ENCODE results near the gene NETO2.

Gene NETO2

DNA sequence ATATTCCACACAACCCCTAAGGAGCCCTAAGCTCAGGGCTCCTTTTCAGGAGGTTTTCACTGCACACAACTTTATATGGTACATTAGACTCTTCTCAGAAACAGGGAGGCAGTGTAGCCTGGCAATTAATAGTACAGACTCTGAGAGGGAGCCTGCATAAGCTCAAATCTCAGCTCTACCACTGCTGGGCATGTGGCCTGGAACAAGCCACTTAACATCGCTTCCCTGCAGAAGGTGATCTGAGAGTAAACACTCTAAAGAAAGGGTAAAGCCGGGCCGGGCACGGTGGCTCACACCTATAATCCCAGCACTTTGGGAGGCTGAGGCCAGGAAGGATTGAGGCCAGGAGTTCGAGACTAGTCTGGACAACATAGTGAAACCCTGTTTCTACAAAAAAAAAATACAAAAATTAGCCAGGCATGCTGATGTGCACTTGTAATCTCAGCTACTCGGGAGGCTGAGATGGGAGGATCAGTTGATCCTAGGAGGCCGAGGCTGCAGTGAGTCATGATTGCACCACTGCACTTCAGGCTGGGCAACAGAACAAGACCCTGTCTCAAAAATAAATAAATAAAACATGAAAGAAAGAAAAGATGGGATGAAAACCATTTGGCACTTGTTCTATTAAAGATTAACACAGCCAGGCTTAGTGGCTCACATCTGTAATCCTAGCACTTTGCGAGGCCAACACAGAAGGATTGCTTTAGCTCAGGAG is 99.6 kb downstream of the NETO2 start:
- no peak for DNase-seq

DNA sequence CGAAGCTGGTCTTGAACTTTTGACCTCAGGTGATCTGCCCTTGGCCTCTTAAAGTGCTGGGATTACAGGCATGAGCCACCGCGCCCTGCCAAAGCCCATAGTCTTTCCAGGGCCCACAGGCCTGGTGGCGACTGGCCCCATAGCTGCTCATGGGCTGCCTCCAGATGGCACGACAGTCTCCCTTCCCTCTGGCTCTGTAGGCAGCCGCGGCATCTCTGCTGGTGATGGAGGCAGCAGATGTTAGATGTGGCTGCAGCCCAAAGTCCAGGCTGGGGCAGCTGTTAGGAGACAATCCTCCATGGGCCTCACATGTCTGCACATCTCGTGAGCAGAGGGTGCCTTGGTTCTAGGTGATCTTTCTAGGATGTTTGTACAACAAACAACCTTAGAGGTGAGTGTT is 100.5 kb downstream of the NETO2 start:
- DNase-seq: no peak

DNA sequence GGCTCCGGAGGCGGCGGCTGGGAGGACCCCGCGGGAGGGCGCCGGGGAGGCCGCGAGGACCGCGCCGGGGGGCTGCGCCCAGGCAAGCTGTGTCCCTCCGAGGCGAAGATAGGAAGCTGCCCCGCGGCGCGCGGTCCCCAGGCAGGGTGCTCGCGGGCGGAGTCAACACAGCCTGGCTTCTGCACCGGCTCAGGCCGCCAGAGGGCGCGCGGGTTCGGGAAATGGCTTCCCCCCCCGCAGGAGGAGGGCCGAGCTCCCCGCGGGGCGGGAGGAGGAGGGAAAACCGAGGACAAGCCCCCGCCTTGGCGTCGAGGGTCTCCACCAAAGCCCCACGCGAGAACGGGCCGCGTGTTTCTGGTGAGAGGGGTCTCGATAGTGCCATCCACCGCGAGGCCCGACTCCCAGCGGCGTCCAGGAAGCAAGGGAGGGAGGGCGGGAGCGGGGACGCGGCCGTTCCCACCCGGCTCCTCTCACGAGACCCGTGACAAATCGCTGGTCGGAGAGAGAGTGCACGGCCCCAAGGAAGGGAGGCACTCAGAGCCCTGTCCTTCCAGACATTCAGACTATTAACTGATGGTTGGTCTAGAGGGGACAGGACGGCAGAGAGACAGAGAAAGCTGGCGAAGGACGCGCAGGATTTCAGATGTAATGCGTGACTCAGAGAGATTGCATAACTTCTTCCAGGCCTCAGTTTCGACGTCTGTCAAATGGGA is 105.8 kb downstream of the NETO2 start:
- peak; percentile 11 for DNase-seq

DNA sequence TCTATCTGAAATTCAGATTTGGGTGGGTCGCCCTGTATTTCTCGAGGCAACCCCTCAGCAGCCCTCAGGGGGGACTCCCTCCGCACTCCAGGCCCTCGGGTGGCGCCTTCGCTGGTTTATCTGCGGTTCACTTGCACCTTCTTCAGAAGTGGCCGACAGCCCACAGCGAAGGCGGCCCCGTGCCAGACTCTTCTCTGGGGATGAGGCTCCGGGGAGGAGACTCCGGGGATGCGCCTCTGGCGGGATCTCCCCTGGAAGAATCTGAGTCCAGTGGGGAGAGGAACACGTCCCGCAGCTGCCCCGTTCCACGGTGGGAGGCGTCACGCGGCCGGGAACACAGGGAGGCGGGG is 106.4 kb downstream of the NETO2 start:
- no peak for DNase-seq

DNA sequence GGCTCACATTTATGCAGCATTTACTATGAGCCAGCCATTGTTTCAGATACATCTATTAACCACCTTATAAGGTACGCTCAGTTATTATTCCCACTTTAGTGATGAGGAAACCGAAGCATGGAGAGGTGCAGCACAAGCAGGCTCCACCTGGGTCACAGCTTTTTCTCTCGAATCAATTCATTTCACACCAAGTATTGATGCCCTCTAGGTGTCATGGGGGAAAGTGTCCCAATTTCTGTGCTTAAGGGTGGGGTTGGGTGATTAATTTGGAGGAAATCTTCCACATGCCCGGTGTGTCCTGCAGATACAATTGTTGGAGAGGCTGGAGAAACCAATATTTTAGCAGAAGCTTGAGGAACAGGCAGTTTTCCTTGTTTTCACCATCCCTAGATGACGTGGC is 107.5 kb downstream of the NETO2 start:
- DNase-seq: no peak

DNA sequence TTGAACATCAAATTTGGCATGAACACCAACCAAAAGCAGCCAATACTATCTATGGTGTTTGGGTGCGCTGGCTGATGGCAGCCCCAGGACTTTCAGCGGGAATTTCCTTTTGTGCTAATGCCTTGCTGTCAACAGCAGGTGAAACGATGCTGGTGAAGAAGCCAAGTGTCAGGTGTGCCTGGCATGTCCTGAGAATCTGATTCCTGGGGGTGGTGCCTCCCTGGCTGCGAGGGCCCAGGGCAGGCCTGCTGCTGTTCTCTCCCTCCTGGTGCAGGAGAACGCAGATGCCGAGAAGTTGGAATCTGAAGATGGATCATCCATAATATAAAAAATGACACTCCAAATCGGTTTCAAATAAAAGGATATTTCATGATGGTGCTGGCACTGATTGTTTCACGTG is 108.3 kb downstream of the NETO2 start:
- DNase-seq: no peak

DNA sequence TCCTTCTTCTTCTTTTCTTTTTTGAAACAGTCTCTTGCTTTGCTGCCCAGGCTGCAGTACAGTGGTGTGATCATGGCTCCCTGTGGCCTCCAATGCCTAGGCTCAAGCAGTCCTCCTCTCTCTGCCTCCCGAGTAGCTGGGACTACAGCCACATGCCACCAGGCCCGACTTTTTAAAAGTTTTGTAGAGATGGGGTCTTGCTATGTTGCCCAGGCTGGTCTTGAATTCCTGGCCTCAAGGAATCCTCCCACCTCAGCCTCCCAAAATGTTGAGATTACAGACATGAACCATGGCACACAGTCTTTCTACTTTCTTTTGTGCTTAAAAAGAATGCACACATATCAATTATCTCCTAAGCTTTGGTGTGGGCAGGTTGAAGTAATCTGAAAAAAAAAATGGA is 109.3 kb downstream of the NETO2 start:
- DNase-seq: no peak

DNA sequence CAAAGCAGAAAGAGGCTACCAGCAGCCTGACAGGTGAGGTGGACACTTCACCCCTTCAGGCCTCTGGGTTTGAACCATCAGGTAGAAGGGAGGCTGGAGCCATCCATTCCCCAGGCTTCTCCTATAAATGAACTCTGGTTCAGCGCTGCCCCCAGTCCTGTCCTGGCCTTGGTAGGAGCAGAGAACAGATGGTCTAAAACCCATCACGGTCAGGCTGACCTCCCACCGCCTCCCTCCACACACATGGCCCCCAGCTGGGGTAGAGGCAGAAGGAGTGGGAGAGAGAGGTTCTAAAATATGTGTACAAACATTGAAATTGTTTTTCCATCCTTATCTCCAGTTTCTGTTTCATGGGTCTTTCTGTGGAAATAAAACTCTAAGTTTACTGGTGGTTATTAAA is 110.6 kb downstream of the NETO2 start:
- DNase-seq: no peak

DNA sequence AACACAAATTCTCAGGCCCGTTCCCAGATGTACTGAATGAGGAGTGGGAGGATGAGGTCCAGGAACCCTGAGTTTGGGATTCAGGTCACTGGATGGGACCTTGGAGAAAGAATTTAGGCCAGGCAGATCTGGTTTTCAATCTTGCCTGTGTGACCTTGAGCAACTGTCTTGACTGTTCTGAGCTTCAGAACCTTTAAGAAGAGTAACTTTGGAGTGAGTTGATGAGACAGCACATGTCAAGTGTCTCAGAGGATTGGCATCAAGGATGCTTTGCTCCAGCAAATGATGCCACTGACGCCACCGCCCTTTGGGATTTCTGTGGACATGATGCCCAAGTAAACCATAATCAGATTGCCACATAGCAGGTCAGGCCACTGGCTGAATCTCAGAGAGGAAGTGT is 114.0 kb downstream of the NETO2 start:
- no peak for DNase-seq

DNA sequence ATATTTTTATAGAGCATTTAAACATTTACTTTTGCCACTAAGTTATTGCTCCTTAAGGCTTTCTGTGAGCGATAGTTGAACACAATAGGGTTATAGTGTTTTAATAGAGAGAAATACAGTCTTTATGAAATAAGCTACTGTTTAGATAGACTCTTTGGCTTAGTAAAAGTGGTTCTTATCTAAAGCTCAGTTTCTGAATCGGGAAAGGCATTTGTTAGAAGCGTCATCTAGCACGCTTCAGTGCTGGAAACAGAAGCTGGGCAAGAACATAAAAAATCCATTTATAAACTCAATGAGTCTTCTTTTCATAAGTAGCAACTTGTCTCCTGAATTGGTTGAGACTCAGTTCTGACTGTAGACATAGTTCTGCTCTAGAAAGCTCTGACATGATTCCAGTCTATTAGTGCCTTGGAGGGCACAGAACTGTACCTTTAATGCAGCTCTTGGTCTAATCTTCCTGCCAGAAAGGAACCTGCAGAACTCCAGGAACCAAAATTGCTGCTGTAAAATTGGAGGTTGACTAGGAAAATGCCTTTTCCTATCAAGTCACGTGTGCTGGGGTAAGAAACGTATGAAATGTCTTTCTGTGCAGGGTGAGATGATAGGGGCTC is 114.9 kb downstream of the NETO2 start:
- no peak for DNase-seq
